ENCODE measurements around the gene BORCS6.
A peak's percentile ranks its signal among the peaks of the same experiment; 100 is the strongest.
"Not testable (repeated sequence)": the region's sequence is repeated elsewhere in the genome, so short reads cannot be mapped to it uniquely, and the experiment has no call there.

BORCS6 gene

GRCh38 chr17:8189711-8190477, at the start of gene BORCS6:
TSS of gene BORCS6 (minus strand) at chr17:8190180. CDS start at chr17:8190140, 40 bp downstream.
- intact Hi-C loops (cut with DNase I): no loop called here
- DNase-seq: peak; percentile 98 to 100 (median 99)

GRCh38 chr17:8237886-8238285, 47.9 kb upstream of the BORCS6 start:
- DNase-seq: peak in 2 of 10 donors; percentile 26 to 59
- intact Hi-C loops (cut with DNase I): no loop called here

- intact Hi-C loops (cut with DNase I): no loop called here
- DNase-seq: peak in 2 of 10 donors; percentile 1 to 2
Observed at GRCh38 chr17:8237175-8237574, 47.2 kb upstream of the BORCS6 start.

GRCh38 chr17:8235676-8236075, 45.7 kb upstream of the BORCS6 start:
- intact Hi-C loops (cut with DNase I): no loop called here
- DNase-seq: peak in 1 of 10 donors; percentile 32

- peak in 1 of 10 donors; percentile 52 for DNase-seq
- intact Hi-C loops (cut with DNase I): no loop called here
Observed at GRCh38 chr17:8234361-8235270, 44.6 kb upstream of the BORCS6 start.

- peak in 1 of 10 donors; percentile 43 for DNase-seq
- intact Hi-C loops (cut with DNase I): no loop called here
Observed at GRCh38 chr17:8231701-8232100, 41.7 kb upstream of the BORCS6 start.

GRCh38 chr17:8227238-8227581, 37.2 kb upstream of the BORCS6 start:
- DNase-seq: peak in 2 of 10 donors; percentile 12 to 13
- intact Hi-C loops (cut with DNase I): no loop called here

GRCh38 chr17:8226536-8227237, 36.7 kb upstream of the BORCS6 start:
- intact Hi-C loops (cut with DNase I): no loop called here
- peak; percentile 32 to 94 (median 68) for DNase-seq

- DNase-seq: peak in 8 of 10 donors; percentile 26 to 85 (median 50)
- intact Hi-C loops (cut with DNase I): no loop called here
Observed at GRCh38 chr17:8225813-8226535, 36.0 kb upstream of the BORCS6 start.

- intact Hi-C loops (cut with DNase I): no loop called here
- DNase-seq: peak in 3 of 10 donors; percentile 52 to 79 (median 73)
Observed at GRCh38 chr17:8224891-8225812, 35.2 kb upstream of the BORCS6 start.

- intact Hi-C loops (cut with DNase I): loop anchor here (2.0 kb wide), 2 partner anchors 25 to 105 kb away; partner anchors contain the start of genes ALOXE3, CTC1 and PFAS
- peak; percentile 30 to 92 (median 59) for DNase-seq
Observed at GRCh38 chr17:8223356-8224126, 33.6 kb upstream of the BORCS6 start.

- DNase-seq: peak; percentile 88 to 99 (median 93)
- intact Hi-C loops (cut with DNase I): loop anchor here (1.0 to 2.0 kb wide), 3 partner anchors 26 to 104 kb away; partner anchors contain the start of genes ALOXE3, CTC1 and PFAS
Observed at GRCh38 chr17:8222630-8223355, 32.8 kb upstream of the BORCS6 start.

GRCh38 chr17:8222380-8222629, 32.3 kb upstream of the BORCS6 start:
- intact Hi-C loops (cut with DNase I): loop anchor here (1.0 to 2.0 kb wide), 3 partner anchors 26 to 104 kb away; partner anchors contain the start of genes ALOXE3, CTC1 and PFAS

GRCh38 chr17:8221663-8222379, 31.8 kb upstream of the BORCS6 start:
- intact Hi-C loops (cut with DNase I): loop anchor here (1.0 to 2.0 kb wide), 3 partner anchors 27 to 103 kb away; partner anchors contain the start of genes ALOXE3, CTC1 and PFAS
- DNase-seq: peak; percentile 71 to 97 (median 84)

More at GRCh38 chr17:8222380-8222629, 32.3 kb upstream of the BORCS6 start:
- DNase-seq: no peak

- intact Hi-C loops (cut with DNase I): no loop called here
- DNase-seq: peak; percentile 82 to 98 (median 90)
Observed at GRCh38 chr17:8220783-8221662, 31.0 kb upstream of the BORCS6 start.

GRCh38 chr17:8214000-8214399, 24.0 kb upstream of the BORCS6 start:
- intact Hi-C loops (cut with DNase I): not testable (repeated sequence)
- peak in 2 of 10 donors; percentile 28 to 52 for DNase-seq

Measured in posterior cingulate gyrus (tissue), 11 donors.